Activated CD4-positive, alpha-beta memory T cell treated with anti-CD3 and anti-CD28 coated beads for 36 hours (primary cell): Measurements from ENCODE around the gene LSAMP. TPM values are rescaled to one million over a fixed set of nuclear protein-coding genes. Genes with fewer than 3 reads are reported as not detected.

Experiments
- CTCF ChIA-PET: fragments of 350-600 bp; sonication (Branson Sonifier 250); formaldehyde crosslinking; loops from one replicate; lab custom pipeline; 2021; ENCODE audit warnings: antibody characterized with exemption, inconsistent platforms; lab: Charles Lee
- POLR2A ChIA-PET: fragments of 350-600 bp; sonication (Branson Sonifier 250); formaldehyde crosslinking; loops from one replicate; lab custom pipeline; 2021; ENCODE audit warnings: antibody characterized with exemption; lab: Charles Lee
- DNase-seq: peaks from one replicate; pipeline ENCODE4 v3.0.0-alpha.2; 2020
- H3K27ac Mint-ChIP-seq: one replicate; pipeline ENCODE4 v1.8.0; 2021; ENCODE audit warnings: mixed read lengths
- H3K27me3 Mint-ChIP-seq: one replicate; pipeline ENCODE4 v1.8.0; 2021; ENCODE audit warnings: mixed read lengths
- H3K36me3 Mint-ChIP-seq: one replicate; pipeline ENCODE4 v1.8.0; 2021; ENCODE audit warnings: mixed read lengths
- H3K4me1 Mint-ChIP-seq: one replicate; pipeline ENCODE4 v1.8.0; 2021; ENCODE audit warnings: low read depth, mixed read lengths
- H3K4me3 Mint-ChIP-seq: one replicate; pipeline ENCODE4 v1.8.0; 2021; ENCODE audit warnings: mild to moderate bottlenecking, mixed read lengths
- H3K9me3 Mint-ChIP-seq: one replicate; pipeline ENCODE4 v1.8.0; 2021; ENCODE audit warnings: mixed read lengths
- intact Hi-C: fragments of 100-400 bp; cut with micrococcal nuclease; formaldehyde crosslinking; loops from one replicate; pipeline ENCODE4 v1.15.1; 2023
- total RNA-seq, 2 experiments: library from RNA; stranded (reverse); gene quantifications; one replicate each; pipeline ENCODE4 v1.2.3, GENCODE V29; 2021

LSAMP gene
- total RNA-seq, 2 experiments from 2014 or later, result not detected

DNA sequence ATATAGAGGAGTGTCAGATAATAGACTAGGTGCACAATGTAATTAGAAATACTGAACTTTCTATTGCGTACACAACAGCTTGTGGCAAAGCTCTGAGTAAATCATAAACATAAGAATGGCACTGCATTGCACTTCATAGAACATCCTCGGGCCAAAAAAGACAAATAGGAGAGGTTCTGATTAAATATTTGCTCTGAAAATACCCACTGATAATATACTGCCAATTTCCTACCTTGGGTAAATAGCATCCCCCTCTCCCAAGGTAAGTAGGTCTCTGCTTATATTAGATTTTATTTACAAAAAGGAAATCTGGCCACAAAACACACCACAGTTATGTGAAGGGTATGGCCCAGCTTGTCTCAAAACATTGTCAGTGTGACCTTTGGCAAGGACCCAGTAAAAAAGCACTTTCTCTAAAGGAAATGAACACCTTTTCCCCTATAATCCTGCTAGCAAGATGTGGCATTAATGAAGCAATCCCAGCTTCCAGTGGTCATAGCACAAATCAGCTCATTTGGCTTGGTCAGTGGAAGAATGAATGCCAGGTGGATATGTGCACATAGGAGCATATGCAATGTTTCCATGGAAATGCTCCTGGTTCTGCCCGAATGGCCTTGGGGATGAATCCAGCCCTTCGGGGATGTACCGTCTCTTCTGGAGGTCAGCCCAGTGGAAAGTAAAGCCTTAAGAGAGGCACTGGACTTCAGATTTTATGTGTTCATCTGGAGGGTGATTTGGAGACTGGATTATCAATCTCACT is 315.9 kb downstream of the LSAMP start:
- H3K9me3 Mint-ChIP-seq, result no peaks in the 10 kb centered on the region
- no peaks in the 10 kb centered on the region for H3K27me3 Mint-ChIP-seq
- CTCF ChIA-PET, result no interaction called here
- no peak for DNase-seq
- POLR2A ChIA-PET, result no interaction called here
- intact Hi-C loops, result no loop called here
- no peak overlapping the region for H3K4me3 Mint-ChIP-seq
- no peaks in the 10 kb centered on the region for H3K36me3 Mint-ChIP-seq
- no peaks in the 10 kb centered on the region for H3K4me1 Mint-ChIP-seq
- no peak overlapping the region for H3K27ac Mint-ChIP-seq

DNA sequence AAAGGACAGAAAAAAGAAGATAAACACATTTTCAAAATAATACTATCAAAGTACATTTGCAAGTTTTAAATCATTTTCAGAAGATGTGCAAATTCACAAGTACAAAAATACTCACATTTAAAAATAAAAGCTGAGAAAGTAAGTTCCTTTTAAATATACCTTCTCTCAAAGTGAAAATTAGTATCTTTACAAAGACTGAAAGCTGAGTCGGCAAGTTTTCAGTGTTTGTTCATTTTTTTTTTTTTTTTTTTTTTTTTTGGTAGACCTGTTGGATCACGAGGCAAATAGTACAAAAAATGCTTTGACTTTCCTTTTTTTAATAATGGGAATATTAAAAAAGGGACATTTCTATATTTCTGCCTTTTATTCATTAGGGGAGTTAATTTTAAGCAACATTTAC is 317.8 kb downstream of the LSAMP start:
- Mint-ChIP-seq H3K27ac (no peak overlapping the region), H3K9me3 (no peaks in the 10 kb centered on the region), H3K4me3 (no peak overlapping the region), H3K36me3 (no peaks in the 10 kb centered on the region), H3K27me3 (no peaks in the 10 kb centered on the region), H3K4me1 (no peaks in the 10 kb centered on the region)
- DNase-seq, result no peak
- POLR2A ChIA-PET, result no interaction called here
- intact Hi-C loops, result no loop called here
- CTCF ChIA-PET, result no interaction called here

DNA sequence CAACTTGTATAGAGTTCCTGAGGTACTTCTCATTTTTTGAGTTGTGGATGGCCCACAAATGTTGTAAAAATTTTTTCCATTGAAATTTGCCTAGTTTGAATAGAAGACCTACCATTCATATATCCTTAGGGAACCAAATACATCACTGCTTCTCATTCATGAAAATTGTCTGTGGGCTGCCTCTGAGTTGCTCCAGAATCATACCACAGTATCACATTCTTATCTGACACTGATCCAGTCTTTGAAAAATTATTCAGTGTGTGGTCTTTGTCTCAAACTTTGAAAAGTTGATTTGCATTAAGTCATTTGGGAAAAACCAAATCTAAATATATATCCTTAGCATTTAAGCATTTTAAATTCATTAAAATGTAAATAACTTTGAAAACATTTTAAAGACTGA is 321.1 kb downstream of the LSAMP start:
- Mint-ChIP-seq H3K27ac (no peak overlapping the region), H3K4me3 (no peak overlapping the region), H3K27me3 (no peaks in the 10 kb centered on the region), H3K36me3 (no peaks in the 10 kb centered on the region), H3K4me1 (no peaks in the 10 kb centered on the region), H3K9me3 (no peaks in the 10 kb centered on the region)
- intact Hi-C loops, result no loop called here
- POLR2A ChIA-PET, result no interaction called here
- DNase-seq, result no peak
- CTCF ChIA-PET, result no interaction called here

DNA sequence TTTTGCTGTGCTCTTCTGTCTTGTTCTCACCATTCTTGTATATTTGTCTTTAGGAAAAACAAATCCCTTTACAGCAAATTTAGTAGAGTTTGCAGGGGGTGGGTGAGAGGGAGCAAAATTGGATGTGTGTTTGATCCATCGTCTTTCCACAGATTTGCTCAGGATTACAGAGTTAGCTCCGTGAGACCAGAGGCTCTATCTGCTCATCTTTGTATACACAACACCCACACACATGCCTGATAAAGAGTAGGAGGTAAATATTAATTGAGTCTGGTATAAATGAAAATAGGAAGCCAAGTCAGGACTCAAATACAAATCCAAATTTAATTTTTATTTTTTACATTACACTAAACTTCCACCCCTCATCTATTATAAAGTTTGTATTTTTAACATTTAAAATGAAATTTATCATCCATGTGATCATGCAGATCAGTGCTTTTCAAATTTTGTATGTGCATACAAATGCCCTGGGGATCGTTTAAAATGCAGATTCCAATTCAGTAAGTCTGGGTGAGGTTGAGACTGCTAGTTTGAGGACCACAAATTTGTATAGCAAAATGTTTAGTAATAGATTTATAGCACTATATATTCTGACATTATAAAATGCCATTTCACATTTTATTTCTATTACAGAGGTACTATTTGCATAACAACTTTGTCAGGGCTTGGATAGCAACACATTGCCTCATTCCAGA is 326.7 kb downstream of the LSAMP start:
- Mint-ChIP-seq H3K4me1 (no peaks in the 10 kb centered on the region), H3K27me3 (no peaks in the 10 kb centered on the region), H3K27ac (no peak overlapping the region), H3K9me3 (no peaks in the 10 kb centered on the region), H3K4me3 (no peak overlapping the region), H3K36me3 (no peaks in the 10 kb centered on the region)
- intact Hi-C loops, result no loop called here
- ChIA-PET CTCF (no interaction called here), POLR2A (no interaction called here)
- no peak for DNase-seq

DNA sequence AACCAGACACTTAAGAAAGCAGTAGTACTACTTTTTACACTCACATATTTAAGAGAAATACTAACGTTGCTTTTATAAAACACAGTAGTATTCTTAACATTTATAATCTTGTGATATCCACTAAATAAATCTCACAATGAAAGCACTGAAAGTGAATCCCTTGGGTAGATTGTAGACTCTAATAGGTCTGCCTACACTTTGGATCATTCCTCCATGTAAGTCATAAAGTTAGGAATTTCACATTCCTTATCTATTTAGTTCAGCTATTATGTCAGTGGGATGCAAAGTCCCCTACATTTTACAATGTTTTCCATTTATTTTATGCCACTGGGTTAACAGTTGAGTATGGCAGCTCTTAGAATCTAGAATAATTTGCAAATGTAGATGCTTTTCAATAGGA is 330.7 kb downstream of the LSAMP start:
- ChIA-PET POLR2A (no interaction called here), CTCF (no interaction called here)
- Mint-ChIP-seq H3K27me3 (no peaks in the 10 kb centered on the region), H3K27ac (no peak overlapping the region), H3K9me3 (no peaks in the 10 kb centered on the region), H3K36me3 (no peaks in the 10 kb centered on the region), H3K4me3 (no peak overlapping the region), H3K4me1 (no peaks in the 10 kb centered on the region)
- no peak for DNase-seq
- intact Hi-C loops, result no loop called here

DNA sequence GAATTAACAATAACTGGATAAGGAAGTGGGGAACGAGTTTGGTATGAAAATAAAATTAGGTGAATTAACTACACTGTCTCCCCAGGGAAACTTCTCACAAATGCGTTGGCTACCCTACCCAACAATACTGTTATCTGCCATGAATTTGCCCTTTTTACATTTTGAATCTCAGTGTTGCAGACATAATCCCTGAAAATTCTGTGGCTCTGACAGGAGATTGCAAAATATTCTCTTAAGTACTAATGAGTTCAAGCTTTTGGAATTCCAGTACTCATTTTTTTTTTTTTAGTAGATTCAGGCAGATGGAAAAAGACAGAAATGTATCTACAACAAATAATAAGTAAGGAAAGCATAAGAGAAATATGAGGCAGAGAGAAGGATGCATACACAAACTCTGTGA is 332.6 kb downstream of the LSAMP start:
- H3K9me3 Mint-ChIP-seq, result no peaks in the 10 kb centered on the region
- no peaks in the 10 kb centered on the region for H3K27me3 Mint-ChIP-seq
- intact Hi-C loops, result no loop called here
- no peaks in the 10 kb centered on the region for H3K4me1 Mint-ChIP-seq
- POLR2A ChIA-PET, result no interaction called here
- no peaks in the 10 kb centered on the region for H3K36me3 Mint-ChIP-seq
- H3K4me3 Mint-ChIP-seq, result no peak overlapping the region
- CTCF ChIA-PET, result no interaction called here
- H3K27ac Mint-ChIP-seq, result no peak overlapping the region
- DNase-seq, result no peak

DNA sequence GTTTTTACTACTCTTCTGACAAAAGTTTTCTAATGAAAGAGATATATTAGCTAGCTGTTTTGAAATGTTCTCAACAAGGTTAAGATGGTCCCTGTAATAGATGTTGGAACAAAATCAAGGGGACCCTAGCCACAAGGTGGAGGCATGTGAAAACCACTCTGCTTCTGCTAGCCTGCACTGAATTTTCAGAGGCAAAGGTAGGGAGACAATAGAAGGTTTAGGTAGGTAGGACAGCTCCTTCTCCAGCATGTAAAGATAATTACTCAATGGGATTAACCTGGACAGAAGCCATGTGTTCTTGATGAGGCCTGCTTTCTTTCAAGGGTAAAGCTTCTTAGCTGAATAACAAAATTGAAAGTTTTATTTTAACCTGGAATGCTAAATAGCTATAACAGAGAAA is 333.5 kb downstream of the LSAMP start:
- intact Hi-C loops, result no loop called here
- CTCF ChIA-PET, result no interaction called here
- no peak overlapping the region for H3K27ac Mint-ChIP-seq
- no peaks in the 10 kb centered on the region for H3K4me1 Mint-ChIP-seq
- H3K9me3 Mint-ChIP-seq, result no peaks in the 10 kb centered on the region
- H3K4me3 Mint-ChIP-seq, result no peak overlapping the region
- DNase-seq, result no peak
- H3K27me3 Mint-ChIP-seq, result no peaks in the 10 kb centered on the region
- POLR2A ChIA-PET, result no interaction called here
- H3K36me3 Mint-ChIP-seq, result no peaks in the 10 kb centered on the region

DNA sequence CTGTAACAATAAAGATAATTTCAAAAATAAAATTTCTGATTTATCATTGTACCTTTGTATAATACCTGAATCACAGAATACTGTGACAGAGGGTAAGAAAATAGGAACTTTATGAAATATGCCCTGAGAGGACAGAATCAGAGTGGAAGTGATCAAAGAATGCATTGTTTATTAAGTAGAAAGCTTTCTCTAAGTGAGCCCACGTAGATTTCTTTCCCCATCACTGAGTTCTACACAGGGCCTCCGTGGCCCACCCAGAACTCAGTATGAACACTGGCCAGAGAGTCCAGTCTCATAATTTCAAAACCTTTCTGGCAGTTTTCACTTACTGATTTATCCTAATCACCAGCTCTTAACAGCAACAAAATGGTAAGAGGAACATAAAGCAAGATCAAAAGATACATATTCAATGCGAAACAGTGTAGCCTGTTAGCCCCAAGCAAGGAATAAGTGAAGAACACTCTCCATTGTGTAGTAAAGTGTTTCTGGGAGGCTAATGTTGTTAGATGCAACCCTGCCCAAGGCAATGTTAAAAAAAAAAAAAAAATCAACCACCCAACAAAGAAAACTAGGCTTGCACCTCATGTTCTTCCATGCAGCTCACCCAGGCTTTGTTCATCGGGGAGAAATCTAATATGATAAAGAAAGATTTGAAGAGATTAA is 341.3 kb downstream of the LSAMP start:
- H3K27ac Mint-ChIP-seq, result no peak overlapping the region
- CTCF ChIA-PET, result no interaction called here
- DNase-seq, result no peak
- no peak overlapping the region for H3K4me3 Mint-ChIP-seq
- POLR2A ChIA-PET, result no interaction called here
- H3K36me3 Mint-ChIP-seq, result no peaks in the 10 kb centered on the region
- H3K27me3 Mint-ChIP-seq, result no peaks in the 10 kb centered on the region
- H3K4me1 Mint-ChIP-seq, result no peaks in the 10 kb centered on the region
- H3K9me3 Mint-ChIP-seq, result no peaks in the 10 kb centered on the region
- intact Hi-C loops, result no loop called here

DNA sequence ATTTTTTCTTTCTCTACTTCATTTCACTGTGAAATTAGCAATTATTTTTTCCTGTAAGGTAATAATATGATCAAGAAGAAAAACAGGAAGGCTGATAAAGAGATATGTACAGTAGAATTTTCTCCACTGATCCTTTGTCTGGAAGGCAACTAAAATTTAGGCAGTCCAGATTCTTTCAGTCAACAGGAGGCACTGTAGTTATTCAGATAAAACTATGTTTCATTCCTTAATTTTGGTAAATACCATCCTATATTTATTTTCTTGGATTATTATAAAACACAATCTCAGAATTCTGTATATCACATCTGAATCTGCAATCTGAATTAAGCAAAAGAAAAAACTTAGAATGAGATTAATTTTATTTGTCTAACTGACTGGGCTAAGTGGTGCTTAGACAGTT is 343.2 kb downstream of the LSAMP start:
- CTCF ChIA-PET, result no interaction called here
- no peak for DNase-seq
- Mint-ChIP-seq H3K27ac (no peak overlapping the region), H3K9me3 (no peaks in the 10 kb centered on the region), H3K4me3 (no peak overlapping the region), H3K4me1 (no peaks in the 10 kb centered on the region), H3K27me3 (no peaks in the 10 kb centered on the region), H3K36me3 (no peaks in the 10 kb centered on the region)
- POLR2A ChIA-PET, result no interaction called here
- intact Hi-C loops, result no loop called here

DNA sequence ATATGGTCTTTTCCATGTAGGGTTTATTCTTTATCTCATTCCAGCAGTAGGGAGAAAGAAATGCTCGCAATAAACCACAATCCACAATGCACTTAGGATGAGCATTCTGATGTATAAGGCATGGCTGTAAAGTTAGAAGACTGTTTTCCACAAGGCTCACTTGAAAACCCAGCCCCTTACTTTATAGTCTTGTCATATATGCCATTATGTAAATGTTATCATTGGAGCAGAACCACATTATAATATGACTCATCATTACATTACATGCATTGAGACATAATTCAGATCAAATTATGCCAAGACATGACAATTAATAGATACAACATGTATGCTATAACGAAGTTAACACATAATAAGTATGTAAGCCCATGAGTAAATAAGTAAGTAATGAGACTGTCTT is 348.1 kb downstream of the LSAMP start:
- CTCF ChIA-PET, result no interaction called here
- POLR2A ChIA-PET, result no interaction called here
- no peak overlapping the region for H3K27ac Mint-ChIP-seq

DNA sequence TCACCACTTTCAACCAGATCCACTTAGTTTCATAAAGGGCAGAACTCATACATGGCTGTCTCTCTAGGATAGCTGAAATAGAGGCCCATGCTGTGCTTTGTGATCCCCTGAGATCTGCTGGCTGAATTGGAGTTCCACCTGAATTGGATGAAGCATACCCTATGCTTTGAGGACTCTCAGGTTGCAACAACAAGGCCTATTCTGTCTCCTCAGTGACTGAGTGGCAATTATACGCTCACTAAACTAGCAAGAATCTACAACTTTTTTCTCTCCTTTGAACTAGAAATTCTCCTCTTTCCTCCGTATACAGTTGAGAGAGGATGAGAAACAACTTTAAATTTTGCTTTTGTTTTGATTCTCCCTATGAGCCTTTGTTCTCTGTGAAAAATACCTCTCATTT is 348.7 kb downstream of the LSAMP start:
- CTCF ChIA-PET, result no interaction called here
- DNase-seq, result no peak
- Mint-ChIP-seq H3K36me3 (no peaks in the 10 kb centered on the region), H3K4me3 (no peak overlapping the region), H3K4me1 (no peaks in the 10 kb centered on the region), H3K27ac (no peak overlapping the region), H3K9me3 (no peaks in the 10 kb centered on the region), H3K27me3 (no peaks in the 10 kb centered on the region)
- POLR2A ChIA-PET, result no interaction called here
- intact Hi-C loops, result no loop called here

More for the DNA sequence above, 348.1 kb downstream of the LSAMP start:
- Mint-ChIP-seq H3K4me1 (no peaks in the 10 kb centered on the region), H3K4me3 (no peak overlapping the region), H3K27me3 (no peaks in the 10 kb centered on the region), H3K9me3 (no peaks in the 10 kb centered on the region), H3K36me3 (no peaks in the 10 kb centered on the region)
- no peak for DNase-seq
- intact Hi-C loops, result no loop called here

DNA sequence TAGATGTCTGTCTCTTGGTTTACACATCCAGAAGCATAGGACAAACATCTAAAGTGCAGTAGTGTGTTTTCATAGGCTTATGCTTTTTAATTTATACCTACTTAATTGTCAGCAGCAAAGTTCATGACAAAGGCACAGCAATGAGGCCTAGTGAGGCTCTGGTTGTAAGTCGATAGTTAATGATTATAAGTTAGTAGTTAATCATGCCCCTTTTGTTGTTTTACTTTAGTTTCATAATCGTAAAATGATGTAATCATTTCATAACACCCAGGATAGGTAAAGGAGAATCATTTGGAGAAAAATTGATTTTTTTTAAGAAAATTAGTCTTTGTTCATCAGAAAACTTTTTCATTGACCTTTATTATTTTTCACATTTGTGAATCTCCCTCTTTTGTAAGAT is 351.9 kb downstream of the LSAMP start:
- Mint-ChIP-seq H3K27me3 (no peaks in the 10 kb centered on the region), H3K4me1 (no peaks in the 10 kb centered on the region), H3K27ac (no peak overlapping the region), H3K36me3 (no peaks in the 10 kb centered on the region), H3K9me3 (peaks cover 3% of the 10 kb centered on the region), H3K4me3 (no peak overlapping the region)
- no peak for DNase-seq
- intact Hi-C loops, result no loop called here
- CTCF ChIA-PET, result no interaction called here
- POLR2A ChIA-PET, result no interaction called here

DNA sequence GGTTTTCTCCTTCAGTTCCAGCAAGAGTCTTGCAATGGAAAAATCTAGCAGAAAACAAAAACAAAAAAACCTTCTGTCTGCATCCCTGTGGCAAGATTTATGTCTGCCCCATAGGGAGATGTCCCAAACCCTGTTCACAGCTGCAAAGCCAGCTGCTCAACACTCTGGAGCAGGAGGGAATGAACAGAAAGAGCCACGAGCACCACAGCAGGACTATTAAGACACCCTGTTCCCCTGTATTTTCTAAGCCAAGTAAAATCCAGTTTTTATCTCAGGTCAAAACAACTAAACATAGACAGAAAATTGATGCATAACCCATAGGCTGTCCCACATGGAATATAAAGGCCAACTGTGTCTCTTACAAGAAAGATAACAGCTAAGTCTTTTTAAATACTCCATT is 357.9 kb downstream of the LSAMP start:
- ChIA-PET POLR2A (no interaction called here), CTCF (no interaction called here)
- intact Hi-C loops, result no loop called here
- no peak for DNase-seq
- H3K27me3 Mint-ChIP-seq, result no peaks in the 10 kb centered on the region
- no peaks in the 10 kb centered on the region for H3K4me1 Mint-ChIP-seq
- peaks cover 3% of the 10 kb centered on the region for H3K9me3 Mint-ChIP-seq
- H3K27ac Mint-ChIP-seq, result no peak overlapping the region
- H3K4me3 Mint-ChIP-seq, result no peak overlapping the region
- no peaks in the 10 kb centered on the region for H3K36me3 Mint-ChIP-seq
